MM.1S (cell line): Measurements from ENCODE around the gene TPSD1.
A peak's percentile ranks its signal among the peaks of the same experiment; 100 is the strongest.

Experiments used
- DNase-seq: peaks from one replicate; pipeline ENCODE4 v3.0.0-alpha.2; 2015
- H2AFZ ChIP-seq: fragments of 300-600 bp; sonication (generic); 2 replicates; pipeline ENCODE4 v1.6.0; 2016; ENCODE audit warnings: antibody characterized with exemption, low read length
- H3F3A ChIP-seq: fragments of 300-600 bp; sonication (generic); 2 replicates; pipeline ENCODE4 v1.6.1; 2016; ENCODE audit warnings: mild to moderate bottlenecking, antibody characterized with exemption, low read length, moderate library complexity, mixed read lengths; ENCODE audit not compliant: insufficient read depth
- H3K27ac ChIP-seq: fragments of 300-600 bp; sonication (generic); 2 replicates; pipeline ENCODE4 v1.5.1; 2016; ENCODE audit warnings: mild to moderate bottlenecking, low read length
- H3K27me3 ChIP-seq: fragments of 300-600 bp; sonication (generic); replicated peaks from 2 replicates; pipeline ENCODE4 v1.6.0; 2016; ENCODE audit warnings: low read length; ENCODE audit not compliant: insufficient read depth
- H3K36me3 ChIP-seq: fragments of 300-600 bp; sonication (generic); replicated peaks from 2 replicates; pipeline ENCODE4 v1.6.1; 2016; ENCODE audit warnings: mild to moderate bottlenecking, low read length, mixed read lengths; ENCODE audit not compliant: insufficient read depth
- H3K4me1 ChIP-seq: fragments of 300-600 bp; sonication (generic); 2 replicates; pipeline ENCODE4 v1.6.1; 2016; ENCODE audit warnings: low read length, mixed read lengths
- H3K4me2 ChIP-seq: fragments of 300-600 bp; sonication (generic); 2 replicates; pipeline ENCODE4 v1.6.0; 2016; ENCODE audit warnings: low read depth, low read length
- H3K4me3 ChIP-seq: fragments of 300-600 bp; sonication (generic); 2 replicates; pipeline ENCODE4 v1.5.1; 2016; ENCODE audit warnings: low read length, mixed read lengths
- H3K79me2 ChIP-seq: fragments of 300-600 bp; sonication (generic); 2 replicates; pipeline ENCODE4 v1.6.1; 2016; ENCODE audit warnings: mixed run types, low read length, mixed read lengths
- H3K9ac ChIP-seq: fragments of 300-600 bp; sonication (generic); 2 replicates; pipeline ENCODE4 v1.6.1; 2016; ENCODE audit warnings: low read length, mixed read lengths
- H3K9me2 ChIP-seq: fragments of 300-600 bp; sonication (generic); replicated peaks from 2 replicates; pipeline ENCODE4 v1.6.1; 2016; ENCODE audit warnings: mild to moderate bottlenecking, low read length, mixed read lengths; ENCODE audit not compliant: insufficient read depth
- H3K9me3 ChIP-seq: fragments of 300-600 bp; sonication (generic); replicated peaks from 2 replicates; pipeline ENCODE4 v1.6.1; 2016; ENCODE audit warnings: mild to moderate bottlenecking, low read length, mixed read lengths; ENCODE audit not compliant: insufficient read depth
- H4K20me1 ChIP-seq: fragments of 300-600 bp; sonication (generic); 2 replicates; pipeline ENCODE4 v1.6.1; 2016; ENCODE audit warnings: mild to moderate bottlenecking, low read length, moderate library complexity, mixed read lengths; ENCODE audit not compliant: insufficient read depth
- CTCF ChIP-seq: fragments of 300-600 bp; sonication (generic); IDR thresholded peaks from 2 replicates; pipeline ENCODE4 v1.5.1; 2016; ENCODE audit warnings: antibody characterized with exemption, low read length, mixed read lengths
- EZH2 ChIP-seq: fragments of 300-600 bp; sonication (generic); optimal IDR thresholded peaks from 2 replicates; pipeline ENCODE3; 2017; ENCODE audit warnings: low read depth, mild to moderate bottlenecking, antibody characterized with exemption, low read length, mixed read lengths
- EZH2phosphoT487 ChIP-seq: fragments of 300-600 bp; sonication (generic); IDR thresholded peaks from 2 replicates; pipeline ENCODE4 v1.6.1; 2018; ENCODE audit warnings: antibody characterized with exemption, low read length

The TPSD1 gene

GRCh38 chr16:1261131-1261892, 5.4 kb downstream of the TPSD1 start:
- Histone ChIP-seq H3K27ac (no peak overlapping the region), H3K9me3 (no peaks in the 10 kb centered on the region), H3K79me2 (no peaks in the 10 kb centered on the region), H3K9ac (no peak overlapping the region), H3K4me2 (no peak overlapping the region), H3K4me3 (no peak overlapping the region), H2AFZ (no peak overlapping the region), H3F3A (no peaks in the 10 kb centered on the region), H3K9me2 (no peaks in the 10 kb centered on the region), H3K36me3 (no peaks in the 10 kb centered on the region), H3K27me3 (peaks cover 89% of the 10 kb centered on the region), H4K20me1 (no peaks in the 10 kb centered on the region), H3K4me1 (no peaks in the 10 kb centered on the region)
- TF ChIP-seq EZH2 (no peak), CTCF (no peak), EZH2phosphoT487 (no peak)
- DNase-seq, result peak; percentile 27

DNA sequence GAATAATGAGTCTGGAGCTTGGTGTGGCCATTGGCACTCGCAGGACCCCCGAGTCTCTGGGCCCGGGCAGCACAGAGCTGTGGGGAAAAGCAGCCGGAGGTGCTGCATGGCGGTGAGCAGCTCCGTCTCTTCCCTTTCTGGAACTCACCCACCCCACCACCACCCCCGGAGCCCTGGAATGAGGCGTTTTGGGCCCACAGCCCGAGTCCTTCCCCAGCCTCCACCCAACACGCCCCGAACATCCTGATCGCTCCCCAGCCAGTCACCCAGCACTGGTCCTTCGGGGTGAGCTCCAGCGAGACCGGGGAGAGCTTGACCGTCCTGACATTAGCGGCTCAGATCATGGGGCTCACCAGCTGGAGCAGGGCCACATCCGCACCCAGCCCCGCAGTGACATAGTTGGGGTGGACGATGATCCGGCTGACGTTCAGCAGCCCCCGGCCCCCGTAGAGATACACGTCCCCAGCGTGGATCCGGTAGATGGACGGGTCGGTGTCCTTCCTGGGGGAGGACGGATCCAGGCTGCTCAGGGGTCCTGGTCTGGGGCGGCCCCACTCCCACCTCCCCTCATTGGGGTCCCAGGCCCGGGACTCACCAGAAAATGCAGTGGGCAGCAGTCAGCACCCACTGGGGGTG, 6.5 kb downstream of the TPSD1 start:
- Histone ChIP-seq H3K79me2 (no peaks in the 10 kb centered on the region), H3K4me1 (no peaks in the 10 kb centered on the region), H3F3A (no peaks in the 10 kb centered on the region), H3K4me2 (no peak overlapping the region), H3K9me3 (no peaks in the 10 kb centered on the region), H3K9me2 (no peaks in the 10 kb centered on the region), H3K4me3 (no peak overlapping the region), H3K27me3 (peaks cover 89% of the 10 kb centered on the region), H3K27ac (no peak overlapping the region), H4K20me1 (no peaks in the 10 kb centered on the region), H3K36me3 (no peaks in the 10 kb centered on the region), H2AFZ (no peak overlapping the region), H3K9ac (no peak overlapping the region)
- DNase-seq, result no peak
- 0 out of 2 replicates have a peak, but pooled peaks have one; percentile 35 for TF ChIP-seq EZH2phosphoT487
- TF ChIP-seq EZH2, result no peak
- TF ChIP-seq CTCF, result no peak

DNA sequence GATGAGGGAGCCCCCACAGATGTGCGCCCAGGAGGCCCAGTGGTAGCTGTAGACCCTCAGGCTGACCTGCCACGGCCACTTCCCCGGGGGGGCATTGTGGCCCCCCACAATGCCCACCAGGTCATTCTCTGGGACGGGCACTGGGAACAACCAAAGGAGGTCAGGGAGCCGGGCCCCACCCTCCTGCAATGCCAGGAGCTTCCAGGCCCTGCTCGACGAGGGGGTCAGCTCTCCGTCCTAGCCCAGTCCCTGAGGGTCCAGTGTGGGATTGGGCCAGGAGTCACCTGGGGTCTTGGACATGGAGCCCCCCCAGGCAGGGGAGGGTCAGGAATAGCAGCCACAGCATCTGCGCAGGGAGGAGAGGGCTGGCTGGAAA, 7.0 kb downstream of the TPSD1 start:
- Histone ChIP-seq H3K9me2 (no peaks in the 10 kb centered on the region), H3K27ac (no peak overlapping the region), H4K20me1 (no peaks in the 10 kb centered on the region), H3K9me3 (no peaks in the 10 kb centered on the region), H3K4me1 (no peaks in the 10 kb centered on the region), H3K4me3 (no peak overlapping the region), H3K36me3 (no peaks in the 10 kb centered on the region), H3K79me2 (no peaks in the 10 kb centered on the region), H3K9ac (no peak overlapping the region), H3K4me2 (no peak overlapping the region), H3F3A (no peaks in the 10 kb centered on the region), H2AFZ (no peak overlapping the region), H3K27me3 (peaks cover 87% of the 10 kb centered on the region)
- no peak for DNase-seq
- TF ChIP-seq EZH2phosphoT487 (no peak), EZH2 (no peak), CTCF (no peak)
